PFSK-1 (cell line): ENCODE results near the gene PPP1R13L.

Experiments
- POLR2AphosphoS5 ChIP-seq: IDR thresholded peaks from 2 replicates; pipeline ENCODE4 v1.6.1; 2012; ENCODE audit warnings: low read depth, mild to moderate bottlenecking, control low read depth, low read length, moderate library complexity
- REST ChIP-seq, 2 experiments: IDR thresholded peaks; 2 replicates each; pipeline versions ENCODE4 v1.6.1 to v1.8.0; 2011 to 2012; ENCODE audit warnings: low read depth in 2 of 2, low read length in 2 of 2, control low read depth in 1 of 2, inconsistent platforms in 1 of 2, mild to moderate bottlenecking in 1 of 2, moderate library complexity in 1 of 2; ENCODE audit not compliant: insufficient read depth in 1 of 2
- TAF1 ChIP-seq: IDR thresholded peaks from 2 replicates; pipeline ENCODE4 v1.6.1; 2012; ENCODE audit warnings: low read length, control low read depth, borderline replicate concordance; ENCODE audit not compliant: insufficient read depth

- TF ChIP-seq TAF1, result no peak
- TF ChIP-seq POLR2AphosphoS5, result no peak
- no peak for TF ChIP-seq REST (IDR thresholded peaks at IDR 0.05; ENCODE audit: insufficient read depth in 1 of 2, low read depth in 2 of 2, low read length in 2 of 2)
Measured at GRCh38 chr19:45350477-45351058, 54.3 kb downstream of the PPP1R13L start.
